ENCODE measurements around the gene TBR1. TPM values are rescaled to one million over a fixed set of nuclear protein-coding genes. Genes with fewer than 3 reads are reported as not detected.
A peak's percentile ranks its signal among the peaks of the same experiment; 100 is the strongest.

TBR1 gene
- total RNA-seq, 2 experiments from 2014 or later = not detected

- Mint-ChIP-seq H3K36me3 (ENCODE audit: low read depth) (peaks cover 43% of the 10 kb centered on the region), H3K27me3 (no peaks in the 10 kb centered on the region), H3K4me3 (no peak overlapping the region), H3K4me1 (peaks cover 8% of the 10 kb centered on the region), H3K9me3 (no peaks in the 10 kb centered on the region), H3K27ac (no peak overlapping the region)
- no peak for DNase-seq
- ChIA-PET POLR2A (no interaction called here), CTCF (no interaction called here)
These were observed 24.2 kb upstream of the TBR1 start for GRCh38 chr2:161391737-161392506.

DNA sequence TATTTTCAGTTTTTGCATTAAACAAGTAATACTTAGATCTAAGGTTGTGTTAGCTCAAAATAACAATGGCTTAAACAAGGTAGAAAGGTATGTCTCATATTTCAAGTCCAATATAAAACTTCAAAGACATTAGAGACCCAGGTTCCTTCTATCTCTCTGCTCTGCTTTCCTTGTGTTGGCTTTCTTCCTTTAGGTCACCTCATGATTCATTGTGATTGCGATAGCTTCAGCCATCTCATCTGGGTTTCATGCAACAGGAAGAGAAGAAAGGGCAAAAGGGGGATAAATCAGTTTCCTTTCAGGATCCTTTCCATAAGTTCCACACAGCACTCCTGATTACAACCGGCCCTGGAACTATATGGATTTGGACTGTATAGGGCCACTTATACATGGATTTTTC, 16.0 kb upstream of the TBR1 start:
- peaks cover 44% of the 10 kb centered on the region for H3K36me3 Mint-ChIP-seq (ENCODE audit: low read depth)
- no peaks in the 10 kb centered on the region for H3K27me3 Mint-ChIP-seq
- ChIA-PET CTCF (interaction anchor here (1.3 kb wide), 1 partner anchor 14 kb away, joined by 3 read pairs; no protein-coding TSS in a partner anchor), POLR2A (no interaction called here)
- DNase-seq = no peak
- H3K4me1 Mint-ChIP-seq = peaks cover 2% of the 10 kb centered on the region
- H3K9me3 Mint-ChIP-seq = no peaks in the 10 kb centered on the region
- H3K4me3 Mint-ChIP-seq = no peak overlapping the region
- no peak overlapping the region for H3K27ac Mint-ChIP-seq

DNA sequence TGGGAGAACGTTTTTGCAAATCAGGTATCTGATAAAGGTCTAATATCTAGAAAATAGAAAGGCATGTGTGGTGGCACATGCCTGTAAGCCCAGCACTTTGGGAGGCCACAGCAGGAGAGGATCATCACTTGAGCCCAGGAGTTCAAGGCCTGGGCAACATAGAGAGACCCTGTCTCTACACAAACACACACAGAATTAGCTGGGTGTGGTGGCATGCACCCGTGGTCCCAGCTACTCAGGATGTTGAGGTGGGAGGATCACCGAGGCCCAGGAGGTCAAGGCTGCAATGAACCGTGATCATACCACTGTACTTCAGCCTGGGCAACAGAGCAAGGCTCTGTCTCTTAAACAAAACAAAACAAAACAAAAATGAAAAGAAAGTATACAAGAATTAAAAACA, 13.8 kb upstream of the TBR1 start:
- peaks cover 2% of the 10 kb centered on the region for H3K4me1 Mint-ChIP-seq
- H3K36me3 Mint-ChIP-seq (ENCODE audit: low read depth) = peaks cover 27% of the 10 kb centered on the region
- ChIA-PET CTCF (interaction anchor here (1.0 kb wide), 1 partner anchor 10 kb away, joined by 3 read pairs; no protein-coding TSS in a partner anchor), POLR2A (no interaction called here)
- H3K4me3 Mint-ChIP-seq = no peak overlapping the region
- no peak overlapping the region for H3K27ac Mint-ChIP-seq
- H3K27me3 Mint-ChIP-seq = no peaks in the 10 kb centered on the region
- no peak for DNase-seq
- H3K9me3 Mint-ChIP-seq = no peaks in the 10 kb centered on the region

- Mint-ChIP-seq H3K4me1 (peaks cover 2% of the 10 kb centered on the region), H3K27me3 (no peaks in the 10 kb centered on the region), H3K27ac (no peak overlapping the region), H3K36me3 (ENCODE audit: low read depth) (peaks cover 19% of the 10 kb centered on the region), H3K9me3 (no peaks in the 10 kb centered on the region), H3K4me3 (no peak overlapping the region)
- POLR2A ChIA-PET = no interaction called here
- CTCF ChIA-PET = no interaction called here
- DNase-seq = no peak
These were observed 9.8 kb upstream of the TBR1 start for GRCh38 chr2:161406316-161406715.

DNA sequence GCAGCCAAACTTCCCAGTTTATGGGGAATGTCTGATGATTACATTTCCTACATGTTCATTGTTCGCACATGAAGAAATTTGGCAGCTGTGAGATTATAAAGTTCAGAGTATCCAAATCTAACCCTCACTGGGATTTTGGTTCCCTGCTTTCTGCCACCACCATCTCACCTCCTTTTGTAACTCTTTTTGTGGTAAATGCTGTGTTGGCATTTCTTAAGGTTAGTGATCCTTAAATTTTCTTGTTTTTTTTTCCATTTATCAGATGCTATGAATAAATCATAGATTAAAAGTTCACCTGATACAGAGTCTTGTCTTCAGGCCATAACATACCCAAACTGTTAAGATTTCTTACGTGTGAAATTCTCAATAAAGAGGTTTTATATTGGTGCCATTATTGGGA, 8.5 kb upstream of the TBR1 start:
- H3K4me3 Mint-ChIP-seq = no peak overlapping the region
- DNase-seq = no peak
- POLR2A ChIA-PET = no interaction called here
- CTCF ChIA-PET = no interaction called here
- no peaks in the 10 kb centered on the region for H3K4me1 Mint-ChIP-seq
- no peak overlapping the region for H3K27ac Mint-ChIP-seq
- H3K27me3 Mint-ChIP-seq = no peaks in the 10 kb centered on the region
- no peaks in the 10 kb centered on the region for H3K9me3 Mint-ChIP-seq
- H3K36me3 Mint-ChIP-seq (ENCODE audit: low read depth) = peaks cover 19% of the 10 kb centered on the region

- DNase-seq = no peak
- peaks cover 14% of the 10 kb centered on the region for H3K27me3 Mint-ChIP-seq
- peaks cover 16% of the 10 kb centered on the region for H3K36me3 Mint-ChIP-seq (ENCODE audit: low read depth)
- peaks cover 4% of the 10 kb centered on the region for H3K4me1 Mint-ChIP-seq
- no peak overlapping the region for H3K27ac Mint-ChIP-seq
- ChIA-PET POLR2A (no interaction called here), CTCF (interaction anchor here (0.6 kb wide), 1 partner anchor 854 kb away, joined by 4 read pairs; no protein-coding TSS in a partner anchor)
- no peaks in the 10 kb centered on the region for H3K9me3 Mint-ChIP-seq
- no peak overlapping the region for H3K4me3 Mint-ChIP-seq
These were observed 6.7 kb upstream of the TBR1 start for GRCh38 chr2:161409308-161409907.

GRCh38 chr2:161412346-161412745, 3.8 kb upstream of the TBR1 start:
- Mint-ChIP-seq H3K27ac (no peak overlapping the region), H3K36me3 (ENCODE audit: low read depth) (peaks cover 18% of the 10 kb centered on the region), H3K9me3 (no peaks in the 10 kb centered on the region), H3K27me3 (peaks cover 39% of the 10 kb centered on the region), H3K4me3 (no peak overlapping the region), H3K4me1 (peaks cover 27% of the 10 kb centered on the region)
- ChIA-PET CTCF (no interaction called here), POLR2A (no interaction called here)
- no peak for DNase-seq

- Mint-ChIP-seq H3K4me3 (peak overlapping the region; percentile 55), H3K27me3 (peaks cover 57% of the 10 kb centered on the region), H3K36me3 (ENCODE audit: low read depth) (peaks cover 18% of the 10 kb centered on the region), H3K27ac (peak overlapping the region; percentile 3), H3K9me3 (no peaks in the 10 kb centered on the region), H3K4me1 (peaks cover 43% of the 10 kb centered on the region)
- POLR2A ChIA-PET = no interaction called here
- CTCF ChIA-PET = interaction anchor here (0.7 to 1.8 kb wide), 3 partner anchors 14 to 207 kb away, joined by 3 to 4 read pairs (median 3); no protein-coding TSS in a partner anchor
- DNase-seq = no peak
These were observed 1.8 kb upstream of the TBR1 start for GRCh38 chr2:161414042-161415033.

GRCh38 chr2:161415034-161415986, 787 bp upstream of the TBR1 start:
- no peaks in the 10 kb centered on the region for H3K9me3 Mint-ChIP-seq
- H3K27ac Mint-ChIP-seq = no peak overlapping the region
- H3K4me3 Mint-ChIP-seq = peak overlapping the region; percentile 55
- H3K4me1 Mint-ChIP-seq = peaks cover 45% of the 10 kb centered on the region
- H3K36me3 Mint-ChIP-seq (ENCODE audit: low read depth) = peaks cover 18% of the 10 kb centered on the region
- POLR2A ChIA-PET = interaction anchor here (0.5 kb wide), 1 partner anchor 604 kb away, joined by 4 read pairs; no protein-coding TSS in a partner anchor
- H3K27me3 Mint-ChIP-seq = peaks cover 65% of the 10 kb centered on the region
- DNase-seq = no peak
- CTCF ChIA-PET = interaction anchor here (1.6 to 1.8 kb wide), 3 partner anchors 10 to 40 kb away, joined by 3 to 6 read pairs (median 6); no protein-coding TSS in a partner anchor

- Mint-ChIP-seq H3K4me1 (peaks cover 48% of the 10 kb centered on the region), H3K4me3 (peak overlapping the region; percentile 42), H3K36me3 (ENCODE audit: low read depth) (peaks cover 11% of the 10 kb centered on the region), H3K9me3 (no peaks in the 10 kb centered on the region), H3K27ac (peak overlapping the region; percentile 31), H3K27me3 (peaks cover 80% of the 10 kb centered on the region)
- ChIA-PET CTCF (interaction anchor here (1.6 to 1.8 kb wide), 2 partner anchors 9 to 11 kb away, joined by 6 read pairs; no protein-coding TSS in a partner anchor), POLR2A (no interaction called here)
- DNase-seq = no peak
These were observed 776 bp downstream of the TBR1 start for GRCh38 chr2:161416708-161417437.

GRCh38 chr2:161417438-161418274, 1.6 kb downstream of the TBR1 start:
- CTCF ChIA-PET = interaction anchor here (0.5 kb wide), 1 partner anchor 115 kb away, joined by 3 read pairs; no protein-coding TSS in a partner anchor
- H3K4me1 Mint-ChIP-seq = peaks cover 48% of the 10 kb centered on the region
- H3K27ac Mint-ChIP-seq = peak overlapping the region; percentile 31

More at GRCh38 chr2:161417438-161418274, 1.6 kb downstream of the TBR1 start:
- Mint-ChIP-seq H3K4me3 (peak overlapping the region; percentile 40), H3K9me3 (no peaks in the 10 kb centered on the region), H3K27me3 (peaks cover 88% of the 10 kb centered on the region), H3K36me3 (ENCODE audit: low read depth) (peaks cover 6% of the 10 kb centered on the region)
- DNase-seq = no peak
- POLR2A ChIA-PET = no interaction called here
